ENCODE results near the gene ZNF358. TPM values are rescaled to one million over a fixed set of nuclear protein-coding genes. Genes with fewer than 3 reads are reported as not detected.

ZNF358 gene
- total and polyA plus RNA-seq, 2 of the 13 experiments (the other 11 are each of a cell fraction or from before 2014, with no cell fraction given) = 9.1 to 37.0 TPM

GRCh38 chr19:7509625-7510024, 6.3 kb upstream of the ZNF358 start:
- no peak overlapping the region for H3K27ac ChIP-seq (ENCODE audit: extremely low read length, insufficient read depth, low read length)
- H3K9me3 ChIP-seq (ENCODE audit: low read length) = no peaks in the 10 kb centered on the region
- in situ Hi-C loops (cut with HindIII; ENCODE audit: extremely low pct_ligation_motif_present, low pct_unique_long_range_greater_than_20kb) = no loop called here
- no peaks in the 10 kb centered on the region for H4K20me1 ChIP-seq (ENCODE audit: insufficient read depth, low read length)
- ChIA-PET CTCF (ENCODE audit: low intra/inter-chr PET ratio, low total read pairs) (no interaction called here), POLR2A (no interaction called here)
- ATAC-seq (no peak), FAIRE-seq (no peak), DNase-seq (ENCODE audit: low spot score) (no peak)
- no peak overlapping the region for H3K9ac ChIP-seq (ENCODE audit: insufficient read depth, low read depth, low read length)
- H2AFZ ChIP-seq (ENCODE audit: low read length) = no peak overlapping the region
- H3K36me3 ChIP-seq (replicated peaks in 1 of 2; ENCODE audit: control insufficient read depth in 1 of 2, insufficient read depth in 2 of 2, low read length in 2 of 2) = no peaks in the 10 kb centered on the region
- no peaks in the 10 kb centered on the region for H3K79me2 ChIP-seq (ENCODE audit: insufficient read depth, low read length)
- WGBS (ENCODE audit: low lambda C conversion rate) = 0% methylated on average over 2 of the region's 3 CpGs
- H3K4me2 ChIP-seq (ENCODE audit: low read depth, low read length) = no peak overlapping the region
- intact Hi-C loops (cut with micrococcal nuclease; ENCODE audit: unreplicated experiment) = no loop called here
- no TSS peak for BruUV-seq (replicated peaks)
- no peaks in the 10 kb centered on the region; a peak in 1 of 5 replicates for H3K27me3 ChIP-seq (ENCODE audit: control insufficient read depth in 1 of 2, insufficient read depth in 2 of 2, low read length in 2 of 2)
- no peak overlapping the region for H3K4me3 ChIP-seq (replicated peaks in 1 of 3; ENCODE audit: insufficient read depth in 1 of 3, low read depth in 2 of 3, low read length in 3 of 3)
- H3K4me1 ChIP-seq (ENCODE audit: insufficient read depth, low read length) = peaks cover 8% of the 10 kb centered on the region
- TF ChIP-seq NKX3-1 (CRISPR knock-in tag; IDR thresholded peaks at IDR 0.05) (peak; percentile 72; the same call in 1 of the 2 replicates), MIER2 (CRISPR knock-in tag; IDR thresholded peaks at IDR 0.05) (peak; percentile 97), ZFP37 (CRISPR knock-in tag; IDR thresholded peaks at IDR 0.05; ENCODE audit: borderline replicate concordance) (0 out of 2 replicates have a peak, but pooled peaks have one; percentile 39), ARID5B (CRISPR knock-in tag; IDR thresholded peaks at IDR 0.05) (peak; percentile 43; the same call in 1 of the 2 replicates), CREM (IDR thresholded peaks at IDR 0.05) (no peak), CREM (CRISPR knock-in tag; IDR thresholded peaks at IDR 0.05) (no peak), ZBTB49 (CRISPR knock-in tag; IDR thresholded peaks at IDR 0.05; ENCODE audit: borderline replicate concordance) (peak; percentile 82; the same call in 1 of the 2 replicates), REST (IDR thresholded peaks at IDR 0.05; ENCODE audit: borderline replicate concordance in 1 of 2, low read depth in 1 of 2, low read length in 2 of 2) (peak; percentile 94 to 98), ZBTB26 (CRISPR knock-in tag; IDR thresholded peaks at IDR 0.05; ENCODE audit: borderline replicate concordance) (peak; percentile 75; the same call in 1 of the 2 replicates), NR0B2 (CRISPR knock-in tag; IDR thresholded peaks at IDR 0.05) (0 out of 2 replicates have a peak, but pooled peaks have one; percentile 28), KLF15 (CRISPR knock-in tag; IDR thresholded peaks at IDR 0.05; ENCODE audit: borderline replicate concordance) (0 out of 2 replicates have a peak, but pooled peaks have one; percentile 49), SRY (CRISPR knock-in tag; IDR thresholded peaks at IDR 0.05) (0 out of 2 replicates have a peak, but pooled peaks have one; percentile 27)

Data from HepG2 (cell line).